Brain microvascular endothelial cell (primary cell): ENCODE measurements around the gene RBPJL.

Experiments used
- DNase-seq: peaks from one replicate; pipeline ENCODE4 v3.0.0-alpha.2; 2020
- H3K27ac ChIP-seq: fragments of 250-450 bp; sonication (Bioruptor Pico); 2 replicates; pipeline ENCODE4 v1.5.1; 2020; ENCODE audit warnings: mild to moderate bottlenecking, moderate library complexity
- H3K27me3 ChIP-seq: fragments of 250-450 bp; sonication (Bioruptor Pico); replicated peaks from 2 replicates; pipeline ENCODE4 v1.5.1; 2020; ENCODE audit warnings: mild to moderate bottlenecking
- H3K36me3 ChIP-seq: fragments of 250-450 bp; sonication (Bioruptor Pico); replicated peaks from 2 replicates; pipeline ENCODE4 v1.5.1; 2020; ENCODE audit warnings: mild to moderate bottlenecking
- H3K4me3 ChIP-seq: 2 replicates; pipeline ENCODE4 v1.5.1; 2011; ENCODE audit warnings: low read depth, mild to moderate bottlenecking, control low read depth, low read length, moderate library complexity
- in situ Hi-C: cut with HindIII; loops from 2 replicates; pipeline ENCODE4 v1.10.0; 2017; ENCODE audit warnings: low sequenced_read_pairs, low pct_ligation_motif_present
- TF ChIP-seq, protein P1 (sequence below): IDR thresholded peaks from 2 replicates; pipeline ENCODE4 v1.5.1; 2011; ENCODE audit warnings: low read depth, mild to moderate bottlenecking, moderate library complexity, low read length, control low read depth, inconsistent platforms; ENCODE audit errors: missing control alignments

The RBPJL gene

DNA sequence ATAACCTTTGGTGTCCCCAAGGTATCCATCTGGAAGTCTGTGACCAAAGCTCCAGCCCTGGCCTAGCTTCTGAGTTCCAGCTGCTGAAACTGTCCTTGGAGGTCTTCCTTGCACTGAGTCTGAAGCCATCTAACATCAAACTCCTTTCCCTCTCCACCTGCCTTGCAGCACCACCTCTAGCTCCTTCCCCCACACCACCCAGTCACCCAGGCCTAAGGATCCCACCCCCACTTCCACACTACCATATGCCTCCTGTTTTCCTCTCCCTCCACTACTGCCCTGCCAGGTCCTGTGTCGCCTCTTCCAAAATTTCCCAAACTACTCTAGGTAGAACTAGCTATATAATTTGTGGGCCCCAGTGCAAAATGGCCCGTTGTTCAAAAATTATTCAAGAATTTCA lies 12.3 kb downstream of the RBPJL start:
- no peak for DNase-seq
- in situ Hi-C loops, result no loop called here

DNA sequence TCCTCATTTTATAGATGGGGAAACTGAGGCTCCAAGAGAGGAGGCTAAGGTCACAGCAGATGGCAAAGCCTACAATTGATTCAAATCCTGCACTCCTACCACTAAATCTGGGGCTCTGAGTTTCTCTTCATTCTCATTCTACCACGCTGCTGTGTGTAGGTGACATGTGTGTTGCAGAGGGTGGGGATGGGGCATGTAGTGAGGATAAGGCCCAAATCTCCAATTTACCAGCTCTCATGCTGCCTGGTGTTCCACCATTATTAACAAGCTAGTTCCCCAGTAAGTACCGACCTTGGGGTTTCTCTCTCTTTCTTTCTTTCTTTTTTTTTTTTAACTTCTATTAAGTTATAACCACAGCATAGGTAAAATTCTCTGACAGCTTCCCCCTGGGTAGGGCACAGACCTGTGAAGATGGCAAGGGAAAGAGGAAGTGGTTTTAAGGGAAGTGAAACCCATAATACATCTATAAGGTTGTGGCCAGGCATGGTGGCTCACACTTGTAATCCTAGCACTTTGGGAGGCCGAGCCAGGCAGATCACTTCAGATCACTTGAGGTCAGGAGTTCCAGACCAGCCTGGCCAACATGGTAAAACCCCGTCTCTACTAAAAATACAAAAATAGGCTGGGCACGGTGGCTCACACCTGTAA lies 14.4 kb downstream of the RBPJL start:
- H3K27me3 ChIP-seq, result peaks cover 17% of the 10 kb centered on the region
- TF ChIP-seq, protein P1, sequence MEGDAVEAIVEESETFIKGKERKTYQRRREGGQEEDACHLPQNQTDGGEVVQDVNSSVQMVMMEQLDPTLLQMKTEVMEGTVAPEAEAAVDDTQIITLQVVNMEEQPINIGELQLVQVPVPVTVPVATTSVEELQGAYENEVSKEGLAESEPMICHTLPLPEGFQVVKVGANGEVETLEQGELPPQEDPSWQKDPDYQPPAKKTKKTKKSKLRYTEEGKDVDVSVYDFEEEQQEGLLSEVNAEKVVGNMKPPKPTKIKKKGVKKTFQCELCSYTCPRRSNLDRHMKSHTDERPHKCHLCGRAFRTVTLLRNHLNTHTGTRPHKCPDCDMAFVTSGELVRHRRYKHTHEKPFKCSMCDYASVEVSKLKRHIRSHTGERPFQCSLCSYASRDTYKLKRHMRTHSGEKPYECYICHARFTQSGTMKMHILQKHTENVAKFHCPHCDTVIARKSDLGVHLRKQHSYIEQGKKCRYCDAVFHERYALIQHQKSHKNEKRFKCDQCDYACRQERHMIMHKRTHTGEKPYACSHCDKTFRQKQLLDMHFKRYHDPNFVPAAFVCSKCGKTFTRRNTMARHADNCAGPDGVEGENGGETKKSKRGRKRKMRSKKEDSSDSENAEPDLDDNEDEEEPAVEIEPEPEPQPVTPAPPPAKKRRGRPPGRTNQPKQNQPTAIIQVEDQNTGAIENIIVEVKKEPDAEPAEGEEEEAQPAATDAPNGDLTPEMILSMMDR, result no peak
- in situ Hi-C loops, result no loop called here
- H3K36me3 ChIP-seq, result peaks cover 11% of the 10 kb centered on the region
- H3K27ac ChIP-seq, result no peak overlapping the region
- no peak overlapping the region for H3K4me3 ChIP-seq
- DNase-seq, result no peak

More for the DNA sequence above, 12.3 kb downstream of the RBPJL start:
- H3K27ac ChIP-seq, result no peak overlapping the region
- H3K4me3 ChIP-seq, result no peak overlapping the region
- TF ChIP-seq, protein P1, result no peak
- peaks cover 19% of the 10 kb centered on the region for H3K27me3 ChIP-seq
- no peaks in the 10 kb centered on the region for H3K36me3 ChIP-seq

DNA sequence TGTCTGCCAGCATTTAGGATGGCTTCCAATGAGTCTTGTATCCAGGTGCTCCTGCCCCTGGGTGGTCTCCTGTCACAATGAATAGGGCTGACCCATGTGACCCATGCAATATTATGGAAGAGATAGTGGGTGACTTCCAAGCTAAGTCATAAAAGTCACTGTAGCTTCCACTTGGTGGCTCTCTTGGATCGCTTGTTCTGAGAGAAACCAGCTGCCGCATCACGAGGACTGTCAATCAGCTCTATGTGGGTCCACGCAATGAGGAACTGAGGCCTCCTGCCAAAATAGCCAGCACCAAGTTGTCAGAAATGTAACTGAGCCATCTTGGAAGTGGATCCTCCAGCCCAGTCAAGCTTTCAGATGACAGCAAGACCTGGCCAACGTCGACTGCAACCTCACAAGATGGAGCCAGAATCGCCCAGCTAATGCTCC lies 16.3 kb downstream of the RBPJL start:
- Histone ChIP-seq H3K4me3 (no peak overlapping the region), H3K36me3 (peaks cover 26% of the 10 kb centered on the region), H3K27me3 (no peaks in the 10 kb centered on the region), H3K27ac (no peak overlapping the region)
- no peak for DNase-seq
- in situ Hi-C loops, result no loop called here
- TF ChIP-seq, protein P1, result peak; percentile 27

DNA sequence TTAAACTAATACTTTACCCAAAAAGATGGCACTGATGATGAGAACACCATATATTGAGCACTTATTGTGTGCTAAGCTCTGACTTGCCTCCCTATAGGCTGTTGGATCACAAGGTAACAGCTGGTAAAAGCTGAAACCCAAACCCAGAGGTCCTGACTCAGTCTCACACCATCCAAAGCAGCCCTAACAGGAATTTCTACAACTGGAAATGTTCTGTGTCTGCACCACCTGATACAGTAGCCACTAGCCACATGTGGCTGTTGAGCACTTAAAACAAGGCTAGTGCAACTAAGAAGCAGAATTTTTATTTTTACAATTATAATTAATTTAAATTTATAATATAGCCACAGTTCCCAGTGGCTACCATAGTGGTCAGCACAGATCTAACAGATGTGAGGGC lies 17.1 kb downstream of the RBPJL start:
- in situ Hi-C loops, result no loop called here

GRCh38 chr20:45325371-45325770 lies 18.7 kb downstream of the RBPJL start:
- in situ Hi-C loops, result no loop called here
- Histone ChIP-seq H3K4me3 (no peak overlapping the region), H3K27ac (no peak overlapping the region), H3K27me3 (no peaks in the 10 kb centered on the region), H3K36me3 (peaks cover 50% of the 10 kb centered on the region)
- no peak for DNase-seq
- TF ChIP-seq, protein P1, result no peak

More for the DNA sequence above, 17.1 kb downstream of the RBPJL start:
- no peak for DNase-seq
- Histone ChIP-seq H3K27me3 (no peaks in the 10 kb centered on the region), H3K27ac (no peak overlapping the region), H3K4me3 (no peak overlapping the region), H3K36me3 (peaks cover 34% of the 10 kb centered on the region)
- TF ChIP-seq, protein P1, result no peak

GRCh38 chr20:45328451-45328850 lies 21.8 kb downstream of the RBPJL start:
- Histone ChIP-seq H3K4me3 (no peak overlapping the region), H3K36me3 (peaks cover 77% of the 10 kb centered on the region), H3K27ac (no peak overlapping the region), H3K27me3 (no peaks in the 10 kb centered on the region)
- TF ChIP-seq, protein P1, result no peak
- in situ Hi-C loops, result no loop called here
- DNase-seq, result no peak
